Measurements from ENCODE around the gene LIPC. TPM values are rescaled to one million over a fixed set of nuclear protein-coding genes. Genes with fewer than 3 reads are reported as not detected.

The LIPC gene
- total RNA-seq, 1 experiment from 2014 or later: not detected

GRCh38 chr15:58539548-58539947 is 107.8 kb downstream of the LIPC start:
- no TSS peak for BruUV-seq (replicated peaks)
- Histone ChIP-seq H3K4me3 (ENCODE audit: low read depth, low read length, poor library complexity, severe bottlenecking) (no peak overlapping the region), H3K27ac (ENCODE audit: low read depth, low read length, poor library complexity, severe bottlenecking) (no peak overlapping the region), H3K4me1 (ENCODE audit: insufficient read depth, low read length, poor library complexity, severe bottlenecking) (no peaks in the 10 kb centered on the region), H3K36me3 (ENCODE audit: insufficient read depth, low read length, poor library complexity, severe bottlenecking) (no peaks in the 10 kb centered on the region), H3K27me3 (replicated peaks; ENCODE audit: insufficient read depth, low read depth, low read length, poor library complexity) (no peaks in the 10 kb centered on the region), H3K9me3 (ENCODE audit: low read depth, low read length, poor library complexity, severe bottlenecking) (no peaks in the 10 kb centered on the region)
- no peak for TF ChIP-seq EZH2 (IDR thresholded peaks at IDR 0.05; ENCODE audit: borderline replicate concordance, low read depth, low read length, poor library complexity, severe bottlenecking)
- no peak for TF ChIP-seq CTCF (conservative IDR thresholded peaks at IDR 0.05; ENCODE audit: low read depth, low read length)
- DNase-seq (ENCODE audit: low spot score): no peak
- POLR2A ChIA-PET (ENCODE audit: low non-redundant PET): no interaction called here
- CTCF ChIA-PET: no interaction called here
- intact Hi-C loops (cut with micrococcal nuclease; ENCODE audit: unreplicated experiment): no loop called here

- Histone ChIP-seq H3K27me3 (replicated peaks; ENCODE audit: insufficient read depth, low read depth, low read length, poor library complexity) (no peaks in the 10 kb centered on the region), H3K4me3 (ENCODE audit: low read depth, low read length, poor library complexity, severe bottlenecking) (no peak overlapping the region), H3K27ac (ENCODE audit: low read depth, low read length, poor library complexity, severe bottlenecking) (no peak overlapping the region), H3K9me3 (ENCODE audit: low read depth, low read length, poor library complexity, severe bottlenecking) (no peaks in the 10 kb centered on the region), H3K36me3 (ENCODE audit: insufficient read depth, low read length, poor library complexity, severe bottlenecking) (no peaks in the 10 kb centered on the region), H3K4me1 (ENCODE audit: insufficient read depth, low read length, poor library complexity, severe bottlenecking) (no peaks in the 10 kb centered on the region)
- BruUV-seq (replicated peaks): no TSS peak
- ChIA-PET CTCF (no interaction called here), POLR2A (ENCODE audit: low non-redundant PET) (no interaction called here)
- DNase-seq (ENCODE audit: low spot score): no peak
- intact Hi-C loops (cut with micrococcal nuclease; ENCODE audit: unreplicated experiment): no loop called here
- TF ChIP-seq CTCF (conservative IDR thresholded peaks at IDR 0.05; ENCODE audit: low read depth, low read length): no peak
- TF ChIP-seq EZH2 (IDR thresholded peaks at IDR 0.05; ENCODE audit: borderline replicate concordance, low read depth, low read length, poor library complexity, severe bottlenecking): no peak
These were observed 109.8 kb downstream of the LIPC start for GRCh38 chr15:58541410-58542087.

- no peaks in the 10 kb centered on the region for H3K27me3 ChIP-seq (replicated peaks; ENCODE audit: insufficient read depth, low read depth, low read length, poor library complexity)
- no peak overlapping the region for H3K27ac ChIP-seq (ENCODE audit: low read depth, low read length, poor library complexity, severe bottlenecking)
- no peak for DNase-seq (ENCODE audit: low spot score)
- TF ChIP-seq CTCF (conservative IDR thresholded peaks at IDR 0.05; ENCODE audit: low read depth, low read length) (no peak), EZH2 (IDR thresholded peaks at IDR 0.05; ENCODE audit: borderline replicate concordance, low read depth, low read length, poor library complexity, severe bottlenecking) (no peak)
- BruUV-seq (replicated peaks): no TSS peak
- ChIA-PET CTCF (no interaction called here), POLR2A (ENCODE audit: low non-redundant PET) (no interaction called here)
- no peaks in the 10 kb centered on the region for H3K9me3 ChIP-seq (ENCODE audit: low read depth, low read length, poor library complexity, severe bottlenecking)
- intact Hi-C loops (cut with micrococcal nuclease; ENCODE audit: unreplicated experiment): no loop called here
- H3K36me3 ChIP-seq (ENCODE audit: insufficient read depth, low read length, poor library complexity, severe bottlenecking): no peaks in the 10 kb centered on the region
- H3K4me1 ChIP-seq (ENCODE audit: insufficient read depth, low read length, poor library complexity, severe bottlenecking): no peaks in the 10 kb centered on the region
- no peak overlapping the region for H3K4me3 ChIP-seq (ENCODE audit: low read depth, low read length, poor library complexity, severe bottlenecking)
These were observed 112.0 kb downstream of the LIPC start for GRCh38 chr15:58543664-58544335.

Data from A673 (cell line).